Esophagus muscularis mucosa (tissue), 4 donors: Measurements from ENCODE around the gene NFATC1. TPM values are rescaled to one million over a fixed set of nuclear protein-coding genes. Genes with fewer than 3 reads are reported as not detected.
A peak's percentile ranks its signal among the peaks of the same experiment; 100 is the strongest.

Source experiments
- DNase-seq: peaks from one replicate; pipeline ENCODE4 v3.0.0-alpha.2; 2017; ENCODE audit errors: extremely low spot score
- H3K27ac ChIP-seq, 4 donors: fragments of 200-600 bp; sonication (generic); replicated peaks in 1 of 4; 1 replicate in 3 of 4; 2 replicates in 1 of 4; pipeline ENCODE4 v1.5.1; 2016 to 2019; ENCODE audit warnings: mild to moderate bottlenecking in 1 of 4
- H3K27me3 ChIP-seq, 4 donors: fragments of 200-600 bp; sonication (generic); one replicate each; pipeline versions ENCODE4 v1.5.1 to v1.6.0; 2016 to 2019
- H3K36me3 ChIP-seq, 4 donors: fragments of 200-600 bp; sonication (generic); one replicate each; pipeline ENCODE4 v1.5.1; 2016 to 2019
- H3K4me1 ChIP-seq, 4 donors: fragments of 200-600 bp; sonication (generic); one replicate each; pipeline ENCODE4 v1.5.1; 2016 to 2019
- H3K4me3 ChIP-seq, 4 donors: fragments of 200-600 bp; sonication (generic); 1 replicate in 2 of 4; 2 replicates in 2 of 4; pipeline ENCODE4 v1.5.1; 2016 to 2019; ENCODE audit warnings: mild to moderate bottlenecking in 4 of 4, moderate library complexity in 1 of 4
- H3K9me3 ChIP-seq, 4 donors: fragments of 200-600 bp; sonication (generic); 1 replicate in 3 of 4; 2 replicates in 1 of 4; pipeline ENCODE4 v1.5.1; 2016 to 2019
- CTCF ChIP-seq, 3 experiments: fragments of 200-600 bp in 2 of 3; fragments of 450-650 bp in 1 of 3; sonication (generic) in 2 of 3; IDR thresholded peaks; one replicate each; pipeline ENCODE4 v1.5.1; 2017 to 2019; ENCODE audit warnings: antibody characterized with exemption in 3 of 3, mild to moderate bottlenecking in 2 of 3, moderate library complexity in 1 of 3
- EP300 ChIP-seq: sonication (generic); formaldehyde crosslinking; IDR thresholded peaks from one replicate; pipeline ENCODE4 v1.6.1; 2017; ENCODE audit warnings: antibody characterized with exemption
- POLR2A ChIP-seq: fragments of 450-650 bp; IDR thresholded peaks from one replicate; pipeline ENCODE4 v1.6.1; 2017; ENCODE audit warnings: antibody characterized with exemption, moderate library complexity, mild to moderate bottlenecking, low read depth
- POLR2AphosphoS5 ChIP-seq, 2 donors: sonication (generic); formaldehyde crosslinking; IDR thresholded peaks; one replicate each; pipeline ENCODE4 v1.6.1; 2017; ENCODE audit warnings: antibody characterized with exemption in 2 of 2
- WGBS: methylation state at CpG from one replicate; pipeline ENCODE4 v1.1.5; 2018; 5-methylcytosine and 5-hydroxymethylcytosine counted together
- intact Hi-C: fragments of 100-400 bp; cut with DNase I; formaldehyde crosslinking; loops from one replicate; pipeline ENCODE4 v1.15.1; 2023
- total RNA-seq, 4 donors: library from RNA; depleted of rRNA; stranded (reverse); fragments of >200 nt; gene quantifications; one replicate each; pipeline versions ENCODE4 v1.1.0 to v1.2.1, GENCODE V29; 2016

The NFATC1 gene
- total RNA-seq, 4 donors from 2014 or later, result 15.0 to 22.0 (median 17.8) TPM

DNA sequence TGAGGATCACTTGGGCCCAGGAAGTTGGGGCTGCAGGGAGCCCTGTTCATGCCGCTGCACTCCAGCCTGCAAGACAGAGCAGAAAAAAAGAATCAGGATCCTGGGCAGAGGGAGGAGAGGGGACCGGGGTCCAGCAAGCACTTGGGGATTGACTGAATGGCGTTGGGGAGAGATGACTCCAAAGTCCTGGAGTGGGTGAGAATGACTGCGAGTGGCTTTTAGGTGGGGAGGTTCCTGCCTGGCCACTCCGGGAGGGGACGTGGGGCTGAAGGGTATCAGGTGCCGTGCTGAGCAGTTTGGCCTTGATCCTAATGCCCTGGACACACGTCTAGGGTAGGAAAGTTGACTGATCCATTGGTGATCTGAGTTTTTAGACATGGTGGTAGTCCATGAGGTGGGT lies 3.5 kb upstream of the NFATC1 start:
- DNase-seq, result no peak
- Histone ChIP-seq H3K4me1 (peaks cover 27 to 42% (median 37%) of the 10 kb centered on the region in 4 donors), H3K27ac (no peak overlapping the region), H3K9me3 (no peaks in the 10 kb centered on the region), H3K4me3 (no peak overlapping the region), H3K27me3 (peaks cover 0 to 8% (median 3%) of the 10 kb centered on the region in 4 donors), H3K36me3 (no peaks in the 10 kb centered on the region)
- intact Hi-C loops, result no loop called here
- WGBS, result 86% methylated on average over 8 of the region's 8 CpGs
- TF ChIP-seq POLR2AphosphoS5 (IDR thresholded peaks at IDR 0.05) (no peak), CTCF (IDR thresholded peaks at IDR 0.05) (no peak), POLR2A (no peak), EP300 (no peak)

DNA sequence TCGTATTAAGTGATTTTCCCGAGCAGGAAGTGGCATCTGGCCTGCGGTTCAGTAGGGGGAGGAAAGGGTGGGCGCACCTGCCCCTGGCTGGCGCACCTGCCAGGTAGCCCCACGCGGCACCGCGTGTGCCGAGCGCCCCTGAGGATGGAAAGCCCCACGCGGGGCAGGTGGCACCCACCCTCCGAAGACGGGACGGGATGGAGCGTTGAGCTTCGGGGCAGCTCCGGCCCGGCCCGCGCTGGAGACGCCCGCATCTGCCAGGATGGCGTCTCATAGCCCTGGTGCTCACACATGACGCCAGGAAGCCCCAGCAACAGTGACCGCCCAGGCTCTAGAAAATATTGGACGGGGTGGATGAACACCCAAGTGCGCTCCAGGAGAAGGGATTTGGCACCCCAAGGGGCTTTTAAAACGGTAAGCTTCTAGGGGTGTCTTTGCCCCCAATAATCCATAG lies 2.5 kb upstream of the NFATC1 start:
- peaks cover 0 to 5% (median 2%) of the 10 kb centered on the region in 4 donors for H3K27me3 ChIP-seq

DNA sequence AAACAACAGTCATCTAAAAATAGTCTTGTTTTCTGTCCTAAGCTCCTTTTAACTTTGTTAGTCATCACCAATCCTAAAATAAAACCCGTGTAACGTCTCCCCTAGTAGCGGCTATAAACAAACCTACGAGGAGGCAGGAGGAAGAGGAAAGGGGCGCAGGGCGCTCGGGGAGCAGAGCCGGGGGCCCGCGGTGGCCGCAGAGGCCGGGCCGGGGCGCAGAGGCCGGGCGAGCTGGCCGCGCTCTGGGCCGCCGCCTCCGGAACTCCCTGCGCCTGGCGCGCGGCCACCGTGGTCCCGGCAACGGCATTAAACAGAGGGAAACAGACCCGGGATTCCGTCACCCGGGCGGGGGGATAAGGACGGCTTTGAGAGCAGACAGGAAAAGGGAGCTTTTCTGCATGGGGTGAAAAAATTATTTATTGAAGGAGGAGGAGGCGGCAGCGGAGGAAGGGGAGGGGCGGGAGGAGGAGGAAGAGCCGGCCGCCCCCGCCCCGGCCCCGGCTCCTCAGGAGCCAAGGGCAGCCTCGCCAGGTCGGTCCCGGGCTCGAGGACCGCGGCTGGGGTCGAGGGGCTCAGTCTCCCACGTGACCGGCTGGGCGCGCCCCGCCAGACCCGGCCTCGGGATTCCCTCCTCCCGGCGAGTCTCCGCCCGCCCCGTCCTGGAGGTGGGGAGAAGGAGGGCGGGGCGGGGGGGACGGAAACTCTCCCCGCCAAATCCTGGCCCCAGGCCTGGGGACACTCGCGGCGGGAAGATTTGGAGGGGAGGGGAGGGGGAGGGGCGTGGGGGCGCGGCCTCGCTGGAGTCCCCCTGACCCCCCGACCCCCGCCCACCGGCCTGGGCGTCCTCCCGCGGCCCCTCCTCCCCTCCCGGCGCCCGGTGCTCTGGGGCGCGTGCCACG lies 1.8 kb upstream of the NFATC1 start:
- peak overlapping the region; percentile 97 to 99 (median 98) for H3K27ac ChIP-seq
- intact Hi-C loops, result no loop called here
- H3K9me3 ChIP-seq, result no peaks in the 10 kb centered on the region
- peak overlapping the region; percentile 76 to 91 (median 86) for H3K4me3 ChIP-seq
- no peak for DNase-seq
- H3K36me3 ChIP-seq, result no peaks in the 10 kb centered on the region
- TF ChIP-seq POLR2AphosphoS5 (IDR thresholded peaks at IDR 0.05) (peak; percentile 63 to 69), CTCF (IDR thresholded peaks at IDR 0.05) (no peak), POLR2A (no peak), EP300 (no peak)
- WGBS, result under 1% methylated on average over 41 of the region's 83 CpGs
- H3K27me3 ChIP-seq, result peaks cover 0 to 5% (median 0%) of the 10 kb centered on the region in 4 donors
- H3K4me1 ChIP-seq, result peaks cover 28 to 57% (median 51%) of the 10 kb centered on the region in 4 donors

More for the DNA sequence above, 2.5 kb upstream of the NFATC1 start:
- H3K36me3 ChIP-seq, result no peaks in the 10 kb centered on the region
- H3K4me3 ChIP-seq, result peak overlapping the region; percentile 76 to 91 (median 86)
- H3K27ac ChIP-seq, result peak overlapping the region; percentile 97 to 99 (median 98)
- no peak for TF ChIP-seq EP300
- TF ChIP-seq POLR2AphosphoS5 (IDR thresholded peaks at IDR 0.05), result no peak
- no peak for TF ChIP-seq CTCF (IDR thresholded peaks at IDR 0.05)
- no peak for TF ChIP-seq POLR2A
- intact Hi-C loops, result no loop called here
- WGBS, result 0% methylated on average over 5 of the region's 30 CpGs
- H3K9me3 ChIP-seq, result no peaks in the 10 kb centered on the region
- no peak for DNase-seq
- H3K4me1 ChIP-seq, result peaks cover 27 to 51% (median 46%) of the 10 kb centered on the region in 4 donors

- Histone ChIP-seq H3K27ac (peak overlapping the region; percentile 97 to 99 (median 98)), H3K27me3 (peaks cover 0 to 5% (median 0%) of the 10 kb centered on the region in 4 donors), H3K36me3 (no peaks in the 10 kb centered on the region), H3K9me3 (no peaks in the 10 kb centered on the region), H3K4me1 (peaks cover 36 to 65% (median 58%) of the 10 kb centered on the region in 4 donors), H3K4me3 (peak overlapping the region; percentile 76 to 91 (median 86))
- intact Hi-C loops, result loop anchor here (5.0 kb wide), 2 partner anchors 63 to 113 kb away; no protein-coding TSS in a partner anchor
- WGBS, result under 1% methylated on average over 37 of the region's 67 CpGs
- no peak for DNase-seq
- TF ChIP-seq CTCF (IDR thresholded peaks at IDR 0.05) (no peak), POLR2AphosphoS5 (IDR thresholded peaks at IDR 0.05) (peak; percentile 39 to 67)
Measured at GRCh38 chr18:79394534-79395307, 1.0 kb upstream of the NFATC1 start.
